Pancreas (tissue), 10 donors: ENCODE results near the gene CSE1L. TPM values are rescaled to one million over a fixed set of nuclear protein-coding genes. Genes with fewer than 3 reads are reported as not detected.
"Not testable (repeated sequence)": the region's sequence is repeated elsewhere in the genome, so short reads cannot be mapped to it uniquely, and the experiment has no call there.

ENCODE experiments used
- ATAC-seq, 4 donors: fragments of 200-7000 bp; cut with Tn5 transposase; one replicate each; pipeline versions ENCODE4 v1.8.0 to v1.9.1; 2020; ENCODE audit warnings: mild to moderate bottlenecking in 4 of 4, moderate library complexity in 4 of 4
- DNase-seq, 6 donors: peaks; one replicate each; pipeline ENCODE4 v3.0.0-alpha.2; 2020
- FAIRE-seq: peaks from 2 replicates; lab custom pipeline; 2012; peaks lifted over from hg19 to GRCh38; lab: Jason Lieb, UNC
- H3K27ac ChIP-seq, 4 donors: fragments of 200-600 bp; sonication (generic); 1 replicate in 3 of 4; 2 replicates in 1 of 4; pipeline versions ENCODE4 v1.5.0 to v1.8.0; 2020
- H3K27me3 ChIP-seq, 4 donors: fragments of 200-600 bp; one replicate each; pipeline ENCODE4 v1.8.0; 2021
- H3K36me3 ChIP-seq, 3 donors: fragments of 200-600 bp; sonication (generic) in 1 of 3; one replicate each; pipeline versions ENCODE4 v1.5.0 to v1.8.0; 2020 to 2021
- H3K4me1 ChIP-seq, 3 donors: fragments of 200-600 bp; one replicate each; pipeline ENCODE4 v1.8.0; 2021
- H3K4me3 ChIP-seq, 4 donors: fragments of 200-600 bp; sonication (generic) in 2 of 4; one replicate each; pipeline versions ENCODE4 v1.5.0 to v1.8.0; 2020 to 2021
- H3K9me3 ChIP-seq, 4 donors: fragments of 200-600 bp; one replicate each; pipeline ENCODE4 v1.8.0; 2021
- WGBS, 2 donors: extraction: QIAGEN DNeasy Blood & Tissue Kit; methylation state at CpG; one replicate each; pipeline ENCODE4 v1.1.7; 2013; 5-methylcytosine and 5-hydroxymethylcytosine counted together
- intact Hi-C, 3 donors: fragments of 100-400 bp; cut with DNase I; formaldehyde crosslinking; loops; one replicate each; pipeline versions ENCODE4 v1.11.1 to v1.14.2; 2022
- polyA plus RNA-seq, 2 donors: library from polyadenylated mRNA; stranded (reverse); fragments of 200-250 nt; gene quantifications; one replicate each; pipeline ENCODE4 v1.2.3, GENCODE V29; 2013
- total RNA-seq, 6 donors: library from RNA; stranded (reverse); fragmentation: NEBNext Ultra II Directional in 4 of 6; extraction: Animal tissue kit (Norgen Biotek cat#: 25700) in 4 of 6; gene quantifications; one replicate each; pipeline versions ENCODE4 v1.2.1 to v1.2.4, GENCODE V29; 2021 to 2023
- TF ChIP-seq, protein P1 (sequence below), 4 donors: fragments of 200-600 bp; sonication (generic) in 3 of 4; IDR thresholded peaks; one replicate each; pipeline versions ENCODE4 v1.5.0 to v1.8.0; 2021; ENCODE audit warnings: antibody characterized with exemption in 4 of 4
- donor health status: healthy with polysubstance abuse.
- donor health status: DM: no; HTN: no; CAD: no; lungs with moderate emphysema.
- donor health status: DM: no; HTN: no; CAD: no.
- donor health status: control.
- donor health status: control.
- donor health status: Bipolar disorder and iron deficiency.
- donor health status: DM: yes; HTN: yes; CAD: no.
- donor health status: DM: no; HTN: no; CAD: no.
- donor health status: DM: no; HTN: no; CAD: no.
- donor health status: DM: yes; HTN: yes; CAD: no.

CSE1L gene
- total and polyA plus RNA-seq, 8 donors = 10.4 to 23.6 (median 17.7) TPM

DNA sequence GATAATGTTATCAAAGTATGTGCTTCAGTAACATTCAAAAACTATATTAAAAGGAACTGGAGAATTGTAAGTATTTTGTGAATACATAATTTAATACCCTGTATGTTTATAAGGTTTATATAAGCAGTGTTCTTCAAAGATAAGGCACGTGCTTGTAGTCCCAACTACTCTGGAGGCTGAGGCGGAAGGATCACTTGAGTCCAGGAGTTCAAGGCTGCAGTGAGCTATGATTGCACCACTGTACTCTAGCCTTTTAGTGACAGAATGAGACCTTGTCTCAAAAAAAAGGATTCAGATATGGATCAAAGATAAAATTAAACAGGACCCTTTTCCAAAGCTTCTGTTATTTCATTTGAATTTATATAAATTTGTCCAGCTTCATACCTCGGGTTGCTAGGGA, 17.2 kb downstream of the CSE1L start:
- no peak for FAIRE-seq
- TF ChIP-seq, protein P1, sequence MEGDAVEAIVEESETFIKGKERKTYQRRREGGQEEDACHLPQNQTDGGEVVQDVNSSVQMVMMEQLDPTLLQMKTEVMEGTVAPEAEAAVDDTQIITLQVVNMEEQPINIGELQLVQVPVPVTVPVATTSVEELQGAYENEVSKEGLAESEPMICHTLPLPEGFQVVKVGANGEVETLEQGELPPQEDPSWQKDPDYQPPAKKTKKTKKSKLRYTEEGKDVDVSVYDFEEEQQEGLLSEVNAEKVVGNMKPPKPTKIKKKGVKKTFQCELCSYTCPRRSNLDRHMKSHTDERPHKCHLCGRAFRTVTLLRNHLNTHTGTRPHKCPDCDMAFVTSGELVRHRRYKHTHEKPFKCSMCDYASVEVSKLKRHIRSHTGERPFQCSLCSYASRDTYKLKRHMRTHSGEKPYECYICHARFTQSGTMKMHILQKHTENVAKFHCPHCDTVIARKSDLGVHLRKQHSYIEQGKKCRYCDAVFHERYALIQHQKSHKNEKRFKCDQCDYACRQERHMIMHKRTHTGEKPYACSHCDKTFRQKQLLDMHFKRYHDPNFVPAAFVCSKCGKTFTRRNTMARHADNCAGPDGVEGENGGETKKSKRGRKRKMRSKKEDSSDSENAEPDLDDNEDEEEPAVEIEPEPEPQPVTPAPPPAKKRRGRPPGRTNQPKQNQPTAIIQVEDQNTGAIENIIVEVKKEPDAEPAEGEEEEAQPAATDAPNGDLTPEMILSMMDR (IDR thresholded peaks at IDR 0.05) = no peak
- H3K9me3 ChIP-seq = no peaks in the 10 kb centered on the region
- H3K4me1 ChIP-seq = no peaks in the 10 kb centered on the region
- H3K36me3 ChIP-seq = peaks cover 0 to 38% (median 0%) of the 10 kb centered on the region in 3 donors
- no peak overlapping the region for H3K27ac ChIP-seq
- 75 to 76% methylated on average over 3 of the region's 3 CpGs for WGBS, 2 donors
- no peaks in the 10 kb centered on the region for H3K27me3 ChIP-seq
- intact Hi-C loops = no loop called here
- DNase-seq = no peak
- H3K4me3 ChIP-seq = no peak overlapping the region
- ATAC-seq = no peak

DNA sequence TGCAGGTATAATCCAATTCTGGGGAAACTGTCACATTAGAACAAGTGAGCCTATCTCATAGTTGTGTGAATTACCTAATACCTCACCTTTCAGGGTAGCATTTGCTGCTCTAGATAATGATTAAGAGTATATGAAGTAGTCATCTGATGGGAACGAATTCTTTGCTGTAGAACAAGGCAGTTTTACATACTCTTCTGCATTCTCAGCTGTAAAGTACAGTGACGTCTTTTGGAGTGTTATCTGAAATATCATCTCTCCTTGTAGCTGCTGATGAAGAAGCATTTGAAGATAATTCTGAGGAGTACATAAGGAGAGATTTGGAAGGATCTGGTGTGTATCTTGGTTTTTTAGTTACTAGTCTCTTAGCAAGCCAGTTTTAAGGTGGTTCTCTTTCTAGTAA, 28.4 kb downstream of the CSE1L start:
- no peak for DNase-seq
- peaks cover 0 to 76% (median 16%) of the 10 kb centered on the region in 3 donors for H3K36me3 ChIP-seq
- no peak overlapping the region for H3K4me3 ChIP-seq
- 80 to 84% methylated on average over 2 of the region's 2 CpGs for WGBS, 2 donors
- H3K27me3 ChIP-seq = no peaks in the 10 kb centered on the region
- TF ChIP-seq, protein P1 (IDR thresholded peaks at IDR 0.05) = no peak
- no peak overlapping the region for H3K27ac ChIP-seq
- H3K9me3 ChIP-seq = no peaks in the 10 kb centered on the region
- H3K4me1 ChIP-seq = no peaks in the 10 kb centered on the region
- no peak for ATAC-seq
- intact Hi-C loops = no loop called here
- FAIRE-seq = no peak

DNA sequence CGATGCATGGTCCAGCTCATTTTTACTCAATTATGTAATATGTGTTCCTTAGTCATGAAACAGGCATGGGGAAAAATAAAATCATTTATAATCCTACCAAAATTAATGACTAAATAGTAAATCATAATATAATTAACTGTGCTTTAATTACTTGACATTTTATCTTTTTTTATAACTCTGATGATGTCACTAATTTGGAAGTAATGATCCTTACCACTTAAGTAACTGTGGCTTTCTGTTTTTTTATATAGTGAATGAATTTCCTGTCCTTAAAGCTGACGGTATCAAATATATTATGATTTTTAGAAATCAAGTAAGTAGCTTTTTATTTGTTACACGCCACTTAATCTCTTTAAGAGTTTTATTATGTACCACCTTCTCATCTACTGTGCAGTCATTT, 32.2 kb downstream of the CSE1L start:
- WGBS, 2 donors = 90 to 92% methylated on average over 3 of the region's 3 CpGs
- intact Hi-C loops = no loop called here

DNA sequence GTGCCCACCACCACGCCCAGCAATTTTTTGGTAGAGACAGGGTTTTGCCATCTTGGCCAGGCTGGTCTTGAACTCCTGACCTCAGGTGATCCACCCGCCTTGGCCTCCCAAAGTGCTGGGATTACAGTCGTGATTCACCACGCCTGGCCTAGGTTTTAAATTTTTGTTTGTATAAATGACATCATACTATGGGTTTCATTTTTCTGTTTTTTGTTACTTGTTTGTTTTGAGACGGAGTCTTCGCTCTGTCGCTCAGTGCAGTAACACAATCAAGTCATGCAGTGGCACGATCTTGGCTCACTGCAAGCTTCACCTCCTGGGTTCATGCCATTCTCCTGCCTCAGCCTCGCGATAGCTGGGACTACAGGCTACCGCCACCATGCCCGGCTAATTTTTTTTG, 36.2 kb downstream of the CSE1L start:
- intact Hi-C loops = not testable (repeated sequence)
- H3K36me3 ChIP-seq = peaks cover 0 to 58% (median 4%) of the 10 kb centered on the region in 3 donors
- WGBS, 2 donors = 96 to 97% methylated on average over 12 of the region's 12 CpGs

More for the DNA sequence above, 32.2 kb downstream of the CSE1L start:
- Histone ChIP-seq H3K9me3 (no peaks in the 10 kb centered on the region), H3K4me1 (no peaks in the 10 kb centered on the region), H3K4me3 (no peak overlapping the region), H3K27ac (no peak overlapping the region), H3K36me3 (peaks cover 0 to 73% (median 13%) of the 10 kb centered on the region in 3 donors), H3K27me3 (no peaks in the 10 kb centered on the region)
- FAIRE-seq = no peak
- no peak for DNase-seq
- TF ChIP-seq, protein P1 (IDR thresholded peaks at IDR 0.05) = no peak
- ATAC-seq = no peak

DNA sequence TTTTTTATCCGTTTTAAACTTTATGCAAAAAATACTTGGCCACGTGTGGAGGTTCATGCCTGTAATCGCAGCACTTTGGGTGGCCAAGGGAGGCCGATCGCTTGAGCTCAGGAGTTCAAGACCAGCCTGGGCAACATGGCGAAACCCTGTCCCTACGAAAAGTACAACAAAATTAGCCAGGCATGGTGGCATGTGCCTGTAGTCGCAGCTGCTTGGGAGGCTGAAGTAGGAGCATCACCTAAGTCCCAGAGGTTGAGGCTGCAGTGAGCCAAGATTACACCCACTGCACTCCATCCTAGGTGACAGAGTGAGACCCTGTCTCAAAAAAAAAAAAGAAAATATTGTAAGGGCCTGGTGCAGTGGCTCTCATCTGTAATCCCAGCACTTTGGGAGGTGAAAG, 45.0 kb downstream of the CSE1L start:
- Histone ChIP-seq H3K27ac (no peak overlapping the region), H3K4me3 (no peak overlapping the region), H3K36me3 (peaks cover 0 to 49% (median 36%) of the 10 kb centered on the region in 3 donors), H3K9me3 (no peaks in the 10 kb centered on the region), H3K4me1 (no peaks in the 10 kb centered on the region), H3K27me3 (no peaks in the 10 kb centered on the region)
- FAIRE-seq (no peak), ATAC-seq (no peak), DNase-seq (no peak)
- TF ChIP-seq, protein P1 (IDR thresholded peaks at IDR 0.05) = no peak
- 97% methylated on average over 8 of the region's 8 CpGs for WGBS, 2 donors
- intact Hi-C loops = no loop called here

More for the DNA sequence above, 36.2 kb downstream of the CSE1L start:
- not testable (repeated sequence) for DNase-seq, ATAC-seq, H3K4me3 ChIP-seq, H3K27me3 ChIP-seq, H3K27ac ChIP-seq, H3K4me1 ChIP-seq, H3K9me3 ChIP-seq, FAIRE-seq
